Activated CD4-positive, CD25-positive, alpha-beta regulatory T cell (primary cell): Measurements from ENCODE around the gene GRAMD1A.
"Not testable (repeated sequence)": the region's sequence is repeated elsewhere in the genome, so short reads cannot be mapped to it uniquely, and the experiment has no call there.

Experiments
- DNase-seq, 4 experiments: peaks; one replicate each; lab custom pipeline; 2025; lab: John Stamatoyannopoulos, UW

GRAMD1A gene

GRCh38 chr19:34976611-34977010 is 23.5 kb upstream of the GRAMD1A start:
- no peak for DNase-seq

GRCh38 chr19:34979819-34980640 is 20.1 kb upstream of the GRAMD1A start:
- DNase-seq = no peak

- no peak for DNase-seq
Observed at GRCh38 chr19:34982275-34982674, 17.8 kb upstream of the GRAMD1A start.

- no peak for DNase-seq
Observed at GRCh38 chr19:34983786-34984185, 16.3 kb upstream of the GRAMD1A start.

- no peak for DNase-seq
Observed at GRCh38 chr19:34984287-34984686, 15.8 kb upstream of the GRAMD1A start.

GRCh38 chr19:34985249-34986022 is 14.7 kb upstream of the GRAMD1A start:
- DNase-seq = no peak

GRCh38 chr19:34988119-34988518 is 12.0 kb upstream of the GRAMD1A start:
- DNase-seq = no peak

GRCh38 chr19:34989298-34989697 is 10.8 kb upstream of the GRAMD1A start:
- no peak for DNase-seq

- no peak for DNase-seq
Observed at GRCh38 chr19:34990578-34991192, 9.4 kb upstream of the GRAMD1A start.

GRCh38 chr19:34991542-34992333 is 8.4 kb upstream of the GRAMD1A start:
- no peak for DNase-seq

- DNase-seq = not testable (repeated sequence)
Observed at GRCh38 chr19:34992582-34992981, 7.5 kb upstream of the GRAMD1A start.

GRCh38 chr19:34994286-34994642 is 5.9 kb upstream of the GRAMD1A start:
- no peak for DNase-seq

GRCh38 chr19:34994643-34995541 is 5.2 kb upstream of the GRAMD1A start:
- no peak for DNase-seq

GRCh38 chr19:34995551-34995950 is 4.6 kb upstream of the GRAMD1A start:
- no peak for DNase-seq

- DNase-seq = no peak
Observed at GRCh38 chr19:34997071-34997617, 3.0 kb upstream of the GRAMD1A start.

- not testable (repeated sequence) for DNase-seq
Observed at GRCh38 chr19:34998224-34998623, 1.9 kb upstream of the GRAMD1A start.

- DNase-seq = no peak
Observed at GRCh38 chr19:34998777-34999497, 1.2 kb upstream of the GRAMD1A start.

GRCh38 chr19:35000338-35000646 is 169 bp downstream of the GRAMD1A start:
- peak in 1 of 4 experiments; percentile 57 for DNase-seq

- peak in 3 of 4 experiments; percentile 23 to 50 (median 44) for DNase-seq
Observed at GRCh38 chr19:35000647-35001501, 751 bp downstream of the GRAMD1A start.
